Mucosa of rectum (tissue), 2 donors: ENCODE measurements around the gene CLIC1.

Experiments
- H3K27ac ChIP-seq, 2 donors: one replicate each; pipeline ENCODE4 v1.7.0; 2013; ENCODE audit warnings: inconsistent platforms in 2 of 2, low read depth in 2 of 2, low read length in 2 of 2
- H3K27me3 ChIP-seq, 2 donors: one replicate each; pipeline ENCODE4 v1.7.0; 2013; ENCODE audit warnings: low read length in 2 of 2; ENCODE audit not compliant: control insufficient read depth in 2 of 2, insufficient read depth in 2 of 2
- H3K36me3 ChIP-seq, 2 donors: one replicate each; pipeline ENCODE4 v1.7.0; 2013; ENCODE audit warnings: low read length in 2 of 2; ENCODE audit not compliant: control insufficient read depth in 2 of 2, insufficient read depth in 2 of 2
- H3K4me1 ChIP-seq, 2 donors: one replicate each; pipeline ENCODE4 v1.7.0; 2013; ENCODE audit warnings: low read length in 2 of 2, mild to moderate bottlenecking in 1 of 2; ENCODE audit not compliant: control insufficient read depth in 2 of 2, insufficient read depth in 2 of 2
- H3K4me3 ChIP-seq, 2 donors: one replicate each; pipeline ENCODE4 v1.7.0; 2013; ENCODE audit warnings: low read length in 2 of 2
- H3K9ac ChIP-seq, 2 donors: one replicate each; pipeline ENCODE4 v1.7.0; 2013; ENCODE audit warnings: low read length in 2 of 2, low read depth in 1 of 2, mild to moderate bottlenecking in 1 of 2
- H3K9me3 ChIP-seq, 2 donors: one replicate each; pipeline ENCODE4 v1.7.0; 2013; ENCODE audit warnings: low read length in 2 of 2; ENCODE audit not compliant: control insufficient read depth in 2 of 2
- donor health status: healthy.
- donor health status: Normal muscosa, but diverticular disease.

Gene CLIC1

DNA sequence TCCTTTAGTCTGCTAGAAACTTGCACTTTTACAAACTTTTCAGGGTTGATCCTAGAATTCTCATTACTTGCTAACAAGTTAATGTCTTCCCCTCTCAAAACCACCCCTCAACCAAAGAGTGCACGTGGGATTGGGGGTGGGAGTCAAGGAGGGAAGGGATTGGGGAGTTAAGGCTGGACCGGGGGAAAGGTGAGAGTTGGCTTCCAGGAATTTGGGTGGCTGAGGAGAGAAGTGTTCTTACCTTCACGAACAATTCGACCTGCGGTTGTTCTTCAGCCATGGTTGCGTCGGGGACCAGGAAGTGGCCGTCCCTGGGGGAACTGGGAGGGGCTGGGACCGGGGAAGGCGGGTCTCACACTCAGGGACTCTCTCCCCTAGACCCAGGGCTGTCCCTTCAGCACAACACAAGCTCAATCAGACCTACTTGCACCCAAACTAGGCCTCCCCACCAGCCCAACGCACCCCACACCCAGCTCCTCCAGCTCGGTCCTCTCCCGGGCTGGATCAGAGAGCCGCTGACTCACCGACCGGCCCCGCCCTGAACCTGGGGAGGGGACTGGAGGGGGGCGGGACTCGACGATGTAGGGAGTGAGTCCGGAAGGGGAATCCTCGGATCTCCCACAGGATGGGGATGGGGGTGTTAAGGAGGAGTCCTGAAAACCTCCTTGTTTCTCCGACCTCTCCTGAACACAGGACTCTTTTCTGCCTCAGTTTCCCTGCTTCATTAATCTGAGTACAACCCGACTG lies at the start of gene CLIC1:
TSS of gene CLIC1 (minus strand) at position 510 of the 747 bp plus-strand sequence. CDS start at position 280, 230 bp downstream.
- H3K36me3 ChIP-seq = peaks cover 25 to 27% of the 10 kb centered on the region in 2 donors
- H3K9ac ChIP-seq = peak within 1 kb of the TSS; percentile 92 to 98
- H3K4me1 ChIP-seq = peaks cover 44 to 46% of the 10 kb centered on the region in 2 donors
- H3K27ac ChIP-seq = peak within 1 kb of the TSS; percentile 96 to 97
- no peaks in the 10 kb centered on the region for H3K27me3 ChIP-seq
- peak within 1 kb of the TSS; percentile 96 to 99 for H3K4me3 ChIP-seq
- H3K9me3 ChIP-seq = no peaks in the 10 kb centered on the region

DNA sequence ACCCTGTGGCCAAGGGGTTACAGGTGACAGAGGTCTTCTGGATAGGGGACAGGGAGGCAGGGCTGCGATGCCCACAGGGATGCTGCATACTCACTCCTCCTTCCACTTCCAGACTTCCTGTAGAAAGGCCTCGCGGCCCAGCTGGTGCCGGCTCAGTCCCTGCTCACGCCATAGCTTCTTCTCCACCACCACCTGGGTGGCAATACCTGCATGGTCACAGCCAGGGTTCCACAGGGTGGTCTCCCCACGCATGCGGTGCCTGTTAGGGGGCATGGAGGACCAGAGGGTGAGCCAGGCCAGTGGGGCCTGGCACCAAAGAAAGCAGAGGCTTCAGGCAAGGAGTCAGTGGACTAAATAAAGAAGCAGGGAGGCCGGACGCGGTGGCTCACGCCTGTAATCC lies 49.1 kb upstream of the CLIC1 start:
- H3K9me3 ChIP-seq = no peaks in the 10 kb centered on the region
- H3K27ac ChIP-seq = no peak overlapping the region
- peaks cover 20 to 43% of the 10 kb centered on the region in 2 donors for H3K36me3 ChIP-seq
- no peaks in the 10 kb centered on the region for H3K27me3 ChIP-seq
- H3K4me3 ChIP-seq = no peak overlapping the region
- H3K9ac ChIP-seq = no peak overlapping the region
- H3K4me1 ChIP-seq = no peaks in the 10 kb centered on the region

DNA sequence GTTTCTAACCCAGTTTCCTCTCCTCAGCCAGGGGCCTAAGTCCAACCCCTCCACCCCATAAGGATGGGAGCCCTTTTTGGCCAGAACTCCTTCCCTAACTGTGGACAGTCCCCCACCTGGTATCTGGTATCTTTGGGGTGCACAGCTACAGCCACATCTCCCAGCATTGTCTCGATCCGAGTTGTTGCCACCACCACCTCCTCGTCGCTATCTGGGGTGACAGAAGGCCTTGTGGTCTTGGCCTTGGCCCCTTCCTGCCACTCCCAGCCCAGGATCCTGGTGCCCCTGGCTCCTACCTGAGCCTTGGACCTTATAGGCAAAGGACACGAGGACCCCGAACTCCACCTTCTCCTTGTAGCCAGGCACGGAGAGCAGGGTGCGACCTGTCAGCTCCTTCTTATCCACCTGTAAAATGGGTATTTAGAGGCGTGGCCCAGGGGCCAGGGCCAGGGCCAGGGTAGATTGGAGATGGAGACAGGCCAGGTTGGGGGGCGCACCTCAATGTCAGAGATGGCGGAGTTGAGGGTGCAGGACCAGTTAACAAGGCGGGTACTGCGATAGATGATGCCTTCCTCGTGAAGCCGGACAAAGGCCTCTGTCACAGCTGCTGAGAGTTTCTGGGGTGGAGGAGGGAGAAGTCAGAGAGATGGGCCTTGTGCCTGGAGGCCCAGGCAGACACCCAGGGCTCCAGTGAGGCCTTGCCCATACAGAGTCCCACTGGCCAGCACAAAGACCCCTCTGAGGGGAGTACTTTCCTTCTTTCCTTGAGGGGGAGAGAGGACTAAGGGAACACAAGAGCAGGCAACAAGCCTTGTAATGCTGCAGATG lies 48.0 kb upstream of the CLIC1 start:
- peaks cover 28 to 50% of the 10 kb centered on the region in 2 donors for H3K36me3 ChIP-seq
- H3K4me3 ChIP-seq = no peak overlapping the region
- no peaks in the 10 kb centered on the region for H3K27me3 ChIP-seq
- H3K9me3 ChIP-seq = no peaks in the 10 kb centered on the region
- H3K4me1 ChIP-seq = no peaks in the 10 kb centered on the region
- no peak overlapping the region for H3K9ac ChIP-seq
- H3K27ac ChIP-seq = no peak overlapping the region

DNA sequence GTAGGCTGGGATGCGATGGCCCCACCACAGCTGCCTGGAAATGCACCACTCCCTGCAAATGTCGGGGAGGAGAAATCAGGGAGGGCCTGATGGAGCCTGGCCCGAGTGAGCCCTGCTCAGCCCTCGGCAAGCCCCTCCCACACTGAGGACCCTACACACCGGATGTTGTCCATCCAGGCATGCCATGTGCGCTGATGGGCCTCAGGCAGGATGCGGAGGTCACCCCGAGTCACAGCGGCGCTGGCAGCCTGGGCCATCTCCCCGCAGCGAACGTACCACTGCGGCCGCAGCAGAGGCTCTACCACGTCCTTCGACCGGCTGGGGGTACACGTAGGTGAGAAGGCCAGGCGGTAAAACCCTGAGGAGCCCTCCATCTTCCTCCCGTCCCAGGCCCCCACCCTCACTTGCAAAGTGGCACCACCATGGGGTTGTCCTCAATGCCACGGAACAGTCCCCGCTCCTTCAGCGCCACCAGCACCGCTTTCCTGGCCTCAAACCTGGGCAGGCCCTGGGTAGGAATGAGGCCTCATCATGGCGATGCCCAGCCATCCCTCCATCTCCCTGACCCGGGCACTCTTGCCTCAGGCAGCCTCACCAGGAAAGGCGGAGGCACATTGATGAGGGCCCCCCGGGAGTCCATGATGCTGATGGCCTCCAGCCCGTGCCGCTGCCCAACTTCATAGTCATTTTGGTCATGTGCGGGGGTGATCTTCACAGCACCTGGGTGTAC lies 46.0 kb upstream of the CLIC1 start:
- H3K36me3 ChIP-seq = peaks cover 28 to 53% of the 10 kb centered on the region in 2 donors
- no peaks in the 10 kb centered on the region for H3K9me3 ChIP-seq
- peaks cover 3 to 4% of the 10 kb centered on the region in 2 donors for H3K4me1 ChIP-seq
- H3K27me3 ChIP-seq = no peaks in the 10 kb centered on the region
- no peak overlapping the region for H3K4me3 ChIP-seq
- H3K9ac ChIP-seq = no peak overlapping the region
- no peak overlapping the region for H3K27ac ChIP-seq

DNA sequence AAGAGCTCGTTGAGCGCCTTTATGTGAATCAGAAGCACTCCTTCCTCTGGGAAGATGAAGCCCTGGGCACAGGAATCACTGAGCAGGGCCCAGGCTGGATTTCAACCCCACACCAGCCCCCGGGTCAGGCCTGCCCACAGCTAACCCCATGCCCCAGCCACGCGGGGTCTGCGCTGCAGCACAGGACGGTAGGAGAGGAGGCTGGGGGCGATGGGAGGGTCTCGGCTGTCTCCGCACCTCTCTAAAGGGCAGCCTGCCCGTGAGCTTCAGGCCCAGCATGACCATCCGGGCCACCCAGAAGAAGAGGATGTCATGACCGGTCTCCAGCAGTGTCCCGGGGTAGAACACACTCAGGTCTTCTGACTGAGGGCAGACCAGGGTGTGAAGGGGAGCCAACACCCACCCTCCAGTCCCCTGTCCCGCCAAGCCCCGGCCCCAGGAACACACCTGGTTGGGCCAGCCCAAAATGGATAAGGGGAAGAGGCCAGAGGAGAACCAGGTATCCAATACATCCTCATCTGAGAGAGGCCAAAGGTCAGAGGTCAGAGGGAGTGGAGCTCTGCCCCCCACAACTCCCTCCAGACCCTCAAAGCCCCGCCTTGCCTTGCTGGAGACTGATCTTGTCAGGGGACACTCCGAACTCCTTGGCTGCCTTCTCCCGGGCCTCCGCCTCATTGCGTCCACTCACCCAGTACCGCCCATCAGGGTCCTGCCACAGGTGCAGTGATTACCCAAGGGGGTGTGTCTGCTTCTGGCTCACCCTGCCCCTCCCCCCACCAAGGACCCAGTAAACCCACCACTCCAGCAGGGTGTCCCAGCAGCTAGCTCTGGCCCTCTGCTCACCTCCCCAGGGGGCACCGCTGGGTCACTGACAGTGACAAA lies 45.2 kb upstream of the CLIC1 start:
- H3K9me3 ChIP-seq = no peaks in the 10 kb centered on the region
- H3K36me3 ChIP-seq = peaks cover 28 to 53% of the 10 kb centered on the region in 2 donors
- H3K27me3 ChIP-seq = no peaks in the 10 kb centered on the region
- peaks cover 11% of the 10 kb centered on the region in 2 donors for H3K4me1 ChIP-seq
- no peak overlapping the region for H3K9ac ChIP-seq
- H3K4me3 ChIP-seq = no peak overlapping the region
- no peak overlapping the region for H3K27ac ChIP-seq

DNA sequence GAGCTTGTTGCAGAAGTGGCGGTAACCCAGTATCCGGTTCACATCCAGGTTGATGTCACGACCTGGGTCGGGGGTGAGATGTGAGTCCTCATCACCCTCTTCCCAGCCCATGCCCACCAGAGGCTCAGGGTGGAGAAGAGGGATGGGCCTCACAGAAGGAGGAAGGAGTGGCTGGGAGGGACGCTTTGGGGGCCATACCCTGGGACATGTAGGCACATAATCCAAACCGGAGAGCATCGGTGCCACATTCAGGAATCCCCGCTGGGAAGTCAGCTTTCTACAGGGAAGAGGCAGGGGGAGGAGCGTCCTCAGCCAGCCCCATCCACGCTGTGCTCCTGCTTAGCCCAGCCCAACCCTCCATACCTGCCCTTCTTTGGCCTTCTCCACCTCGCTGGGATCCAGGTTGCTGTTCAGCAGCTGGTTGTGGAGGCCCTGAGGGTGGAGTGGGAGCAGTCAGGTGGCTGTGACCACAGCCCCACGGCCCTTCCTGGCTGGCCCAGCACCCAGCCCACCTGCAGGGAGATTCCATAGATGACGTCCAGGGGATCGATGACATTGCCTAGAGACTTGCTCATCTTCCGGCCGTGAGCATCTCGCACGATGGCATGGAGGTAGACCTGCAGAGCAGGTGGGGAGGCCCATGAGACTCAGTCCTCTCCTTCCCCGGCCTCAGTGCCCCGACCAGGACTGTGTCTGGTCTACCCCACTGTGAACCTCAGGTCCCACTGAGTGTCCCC lies 44.3 kb upstream of the CLIC1 start:
- Histone ChIP-seq H3K27me3 (no peaks in the 10 kb centered on the region), H3K9ac (no peak overlapping the region), H3K27ac (no peak overlapping the region), H3K4me3 (no peak overlapping the region), H3K4me1 (peaks cover 19% of the 10 kb centered on the region in 2 donors), H3K9me3 (no peaks in the 10 kb centered on the region), H3K36me3 (peaks cover 28 to 53% of the 10 kb centered on the region in 2 donors)

DNA sequence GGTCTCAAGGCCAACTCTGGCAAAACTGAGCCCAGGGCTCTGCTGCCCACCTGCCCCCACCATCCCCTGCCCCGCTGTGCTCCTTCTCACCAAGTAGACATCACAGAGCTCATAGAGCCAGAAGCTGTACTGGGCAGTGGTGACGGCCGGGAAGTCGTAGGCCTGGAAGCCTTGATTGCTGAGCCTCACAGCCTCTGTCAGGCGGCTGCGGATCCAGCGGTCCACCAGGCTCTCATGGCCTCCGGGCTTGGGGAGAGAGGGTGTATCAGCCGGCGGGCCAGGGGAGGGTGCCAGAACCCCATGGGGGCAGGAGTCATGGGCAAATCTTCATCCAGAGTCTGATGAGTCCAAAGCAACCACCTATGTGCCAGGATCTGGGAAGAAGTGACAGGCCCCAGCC lies 43.6 kb upstream of the CLIC1 start:
- no peaks in the 10 kb centered on the region for H3K9me3 ChIP-seq
- H3K4me3 ChIP-seq = no peak overlapping the region
- H3K9ac ChIP-seq = no peak overlapping the region
- H3K36me3 ChIP-seq = peaks cover 24 to 45% of the 10 kb centered on the region in 2 donors
- H3K27me3 ChIP-seq = no peaks in the 10 kb centered on the region
- peaks cover 25 to 26% of the 10 kb centered on the region in 2 donors for H3K4me1 ChIP-seq
- H3K27ac ChIP-seq = no peak overlapping the region

DNA sequence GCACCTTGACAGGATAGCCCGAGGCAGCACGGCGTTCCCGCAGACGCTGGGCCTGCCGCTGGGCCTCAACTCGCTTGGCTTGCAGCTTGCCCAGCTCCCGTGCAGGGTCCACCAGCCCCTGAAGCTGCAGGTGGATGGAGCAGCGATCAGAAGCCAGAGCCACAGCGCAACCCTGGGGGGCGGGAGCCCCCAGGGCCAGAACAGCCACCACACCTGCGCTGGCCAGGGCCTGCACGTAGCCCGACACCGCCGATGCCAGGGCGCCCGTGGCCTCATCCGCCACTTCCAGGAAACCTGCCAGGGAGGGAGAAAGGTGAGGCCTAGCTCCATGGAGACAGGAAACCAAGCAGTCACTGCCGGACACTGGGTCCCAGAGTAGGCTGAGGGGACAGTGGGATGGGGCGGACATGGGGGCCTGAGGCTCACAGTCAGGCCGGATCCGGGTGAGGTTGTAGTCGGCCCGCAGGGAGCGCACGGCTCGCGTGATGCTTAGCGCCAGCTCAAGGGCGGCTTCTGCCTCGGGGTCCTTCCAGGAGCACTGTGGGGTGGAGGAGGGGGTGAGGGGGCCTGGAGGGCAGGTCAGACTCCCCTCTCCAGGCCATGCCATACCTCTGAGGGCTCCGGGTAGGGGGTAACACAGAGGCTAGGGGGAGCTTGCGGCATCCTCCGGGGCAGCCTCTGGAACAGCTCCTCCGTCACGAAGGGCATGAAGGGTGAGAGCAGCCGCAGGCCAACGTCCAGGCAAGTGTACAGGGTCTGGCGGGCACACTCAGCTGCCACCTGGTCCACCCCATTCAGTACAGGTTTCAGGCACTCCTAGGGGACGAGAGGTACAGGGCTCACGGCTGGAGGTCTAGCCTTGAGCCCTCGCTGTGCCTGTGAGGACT lies 42.9 kb upstream of the CLIC1 start:
- Histone ChIP-seq H3K27ac (no peak overlapping the region), H3K9ac (no peak overlapping the region), H3K4me1 (peaks cover 27% of the 10 kb centered on the region in 2 donors), H3K27me3 (no peaks in the 10 kb centered on the region), H3K4me3 (no peak overlapping the region), H3K9me3 (no peaks in the 10 kb centered on the region), H3K36me3 (peaks cover 21 to 40% of the 10 kb centered on the region in 2 donors)
